GM21786 (cell line): ENCODE results near the gene PDSS1.
A peak's percentile ranks its signal among the peaks of the same experiment; 100 is the strongest.
"Not testable (repeated sequence)": the region's sequence is repeated elsewhere in the genome, so short reads cannot be mapped to it uniquely, and the experiment has no call there.

Source experiments
- ATAC-seq: cut with Tn5 transposase; IDR thresholded peaks from one replicate; pipeline ENCODE4 v1.9.1; 2021; ENCODE audit not compliant: unreplicated experiment

Gene PDSS1

DNA sequence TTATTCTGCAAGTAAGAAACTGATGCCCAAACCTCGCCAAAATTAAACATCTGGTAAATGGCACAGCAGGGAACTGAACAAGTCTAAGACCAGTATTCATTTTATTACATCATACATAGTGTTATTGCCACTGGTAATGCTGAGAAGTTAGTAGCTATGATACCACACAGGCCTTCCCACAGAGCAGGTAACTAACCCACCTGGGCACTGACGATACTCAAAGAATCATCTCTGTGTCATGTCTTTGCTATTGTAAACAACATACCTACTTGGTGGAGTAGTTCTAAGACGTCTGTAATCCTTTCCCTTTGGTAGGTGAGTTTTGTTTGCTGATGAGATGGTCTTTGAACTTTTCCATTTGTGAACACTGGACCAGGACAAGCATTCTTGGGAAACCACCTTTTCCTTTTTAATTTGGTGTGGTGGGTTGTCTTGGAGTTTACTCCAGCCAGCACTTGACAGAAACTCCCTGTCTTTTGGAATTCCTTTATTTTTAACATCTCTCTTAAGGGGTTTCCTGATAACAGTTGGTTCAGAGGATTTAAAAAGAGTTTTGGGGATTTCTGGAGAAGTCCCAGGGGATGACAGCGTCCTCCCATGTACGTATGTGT, 40.9 kb downstream of the PDSS1 start:
- no peak for ATAC-seq

DNA sequence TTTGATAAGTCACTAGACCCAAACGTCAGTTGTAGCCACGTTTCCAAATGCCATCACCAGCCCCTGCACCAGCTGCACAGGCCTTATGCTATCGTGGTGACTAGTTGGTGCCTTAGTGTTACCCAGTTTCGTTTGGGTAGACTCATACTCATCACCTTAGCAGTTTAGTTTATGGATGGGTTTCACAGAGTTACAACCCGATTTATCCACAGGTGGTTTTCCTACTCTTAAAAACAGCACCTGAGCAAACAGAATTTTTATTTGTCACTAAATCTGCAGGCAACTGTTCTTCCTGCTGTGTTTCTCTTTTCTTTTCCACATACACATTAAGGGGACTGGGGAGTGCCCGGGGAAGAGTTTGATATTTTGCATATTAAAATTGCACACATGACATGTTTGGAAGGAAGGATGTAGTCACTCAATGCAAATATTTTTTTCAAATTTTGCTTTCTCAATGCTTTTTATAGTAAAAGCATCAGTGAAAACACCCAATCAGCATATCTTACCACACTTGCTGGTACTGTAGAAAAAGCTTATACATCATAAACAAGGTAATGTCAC, 41.6 kb downstream of the PDSS1 start:
- ATAC-seq = peak; percentile 37

DNA sequence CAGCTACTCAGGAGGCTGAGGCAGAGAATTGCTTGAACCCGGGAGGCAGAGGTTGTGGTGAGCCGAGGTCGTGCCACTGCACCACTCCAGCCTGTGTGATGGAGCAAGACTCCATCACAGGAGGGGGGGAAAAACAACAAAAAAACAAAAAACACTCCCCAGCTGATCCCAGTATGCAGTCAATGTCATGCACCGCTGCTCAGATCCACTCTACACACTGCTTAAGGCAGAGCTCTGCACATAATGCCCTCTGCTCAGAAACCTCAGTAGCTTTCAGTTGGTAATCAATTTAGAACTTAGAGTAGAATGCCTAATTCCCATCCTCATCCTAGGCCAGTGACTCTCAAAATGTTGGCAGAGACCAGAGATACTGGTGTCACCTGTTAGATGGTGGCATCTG, 43.9 kb downstream of the PDSS1 start:
- no peak for ATAC-seq

DNA sequence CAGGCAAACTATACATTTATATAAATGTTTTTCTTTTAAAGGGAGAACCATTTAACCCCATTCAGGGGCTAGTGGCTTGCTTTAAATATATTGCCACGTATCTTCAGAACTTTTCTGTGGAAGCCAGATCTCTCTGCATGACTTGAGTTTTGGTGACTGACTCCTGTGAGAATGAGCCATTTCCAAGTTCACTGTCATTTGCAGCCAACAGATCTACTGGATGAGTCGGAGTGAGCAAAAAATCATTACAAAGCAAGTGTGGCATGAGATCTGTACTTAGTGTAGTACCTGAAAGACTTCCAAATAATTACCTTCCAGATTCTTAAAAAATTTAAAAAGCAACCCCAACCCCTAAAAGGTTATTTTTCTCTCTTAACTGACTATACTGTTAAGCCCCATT, 45.6 kb downstream of the PDSS1 start:
- no peak for ATAC-seq

DNA sequence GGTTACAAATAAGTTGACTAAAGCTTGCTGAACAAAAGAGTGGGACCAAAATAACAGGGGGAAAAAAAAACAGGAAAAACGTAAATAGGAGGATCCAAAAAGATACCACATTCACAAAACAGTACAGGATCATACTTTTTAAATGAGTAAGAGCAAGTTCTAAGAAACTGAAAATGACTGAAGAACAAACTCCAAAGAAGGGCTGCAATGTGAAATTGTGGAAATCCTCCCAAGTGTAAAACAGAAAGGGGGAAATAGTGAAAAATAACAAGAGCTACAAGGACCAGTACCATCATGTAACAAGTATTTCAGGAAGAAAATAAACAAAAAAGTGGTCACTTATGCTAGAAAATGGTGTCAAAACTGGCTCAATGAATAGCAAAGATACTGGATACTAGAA, 46.3 kb downstream of the PDSS1 start:
- no peak for ATAC-seq

DNA sequence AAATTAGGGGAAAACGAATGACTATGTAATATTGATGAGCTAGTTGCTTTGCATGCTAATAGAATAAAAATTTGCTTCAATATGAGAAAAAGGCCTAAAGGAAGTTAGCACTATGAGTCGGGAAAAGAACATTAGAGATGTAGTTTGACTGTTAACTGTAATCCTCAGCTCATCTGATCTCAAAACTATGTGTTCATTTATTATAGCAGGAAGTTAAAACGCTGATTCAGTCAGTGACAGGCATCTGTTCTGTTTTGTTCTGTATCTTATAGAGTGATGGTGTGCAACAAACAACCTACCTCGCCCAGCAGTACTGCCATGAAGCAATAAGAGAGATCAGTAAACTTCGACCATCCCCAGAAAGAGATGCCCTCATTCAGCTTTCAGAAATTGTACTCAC, 48.6 kb downstream of the PDSS1 start:
- no peak for ATAC-seq

DNA sequence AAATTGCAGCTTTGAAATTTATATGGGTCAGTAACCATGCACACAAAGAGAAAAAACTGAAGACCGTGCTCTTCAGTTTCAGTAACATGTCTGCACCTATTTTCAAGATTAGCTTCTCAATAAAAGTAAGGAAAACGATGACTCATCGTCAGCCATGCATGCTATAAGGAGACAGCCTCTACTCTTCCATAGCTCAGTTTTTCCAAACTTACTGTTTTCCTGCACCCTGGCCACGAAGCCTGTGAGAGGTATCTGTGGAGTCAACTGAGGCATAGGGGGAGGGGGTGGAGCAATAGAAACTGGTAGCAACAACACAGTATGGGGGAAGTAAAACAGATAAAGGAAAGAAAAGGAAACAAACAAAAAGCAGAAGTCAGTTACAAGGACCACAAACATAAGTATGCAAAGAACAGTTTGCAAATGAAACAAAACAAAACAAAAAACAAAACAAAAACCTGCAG, 58.0 kb downstream of the PDSS1 start:
- peak; percentile 93 for ATAC-seq

DNA sequence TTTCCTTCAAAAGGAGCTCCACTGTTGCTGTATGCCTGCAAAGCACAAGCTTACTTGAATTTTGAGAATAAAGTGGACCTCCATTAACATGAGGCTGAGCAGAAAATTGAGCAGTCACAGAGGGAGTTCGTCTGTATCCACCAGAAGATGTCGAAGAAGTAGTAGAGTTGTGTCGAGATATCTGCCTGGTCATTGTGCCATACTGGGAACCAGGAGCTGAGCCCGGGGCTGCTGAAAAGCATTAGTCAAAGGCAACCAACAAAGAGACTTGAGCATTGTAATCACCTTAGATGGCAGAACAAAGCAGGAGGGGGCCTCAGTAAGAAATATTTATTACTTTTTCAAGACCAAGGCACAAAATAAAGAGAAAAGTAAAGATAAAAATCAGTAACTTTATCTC, 61.5 kb downstream of the PDSS1 start:
- ATAC-seq = no peak

DNA sequence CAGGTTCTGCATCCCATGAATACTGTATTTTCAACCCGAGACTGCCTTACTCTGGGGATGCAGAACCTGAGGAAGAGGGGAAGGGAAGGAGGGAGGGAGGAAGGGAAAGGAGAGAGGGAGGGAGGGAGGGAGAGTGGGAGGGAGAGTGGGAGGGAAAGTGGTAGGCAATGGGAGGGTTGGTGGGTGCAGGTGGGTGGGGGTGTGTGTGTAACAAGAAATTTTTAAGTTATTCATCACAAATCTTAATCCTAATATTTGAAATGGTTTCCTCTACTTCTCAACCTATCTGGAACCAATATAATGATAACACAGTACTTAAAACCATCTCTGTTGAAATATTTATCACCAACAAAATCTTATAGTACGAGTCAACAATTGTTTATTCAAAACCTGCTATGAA, 68.0 kb downstream of the PDSS1 start:
- ATAC-seq = no peak

DNA sequence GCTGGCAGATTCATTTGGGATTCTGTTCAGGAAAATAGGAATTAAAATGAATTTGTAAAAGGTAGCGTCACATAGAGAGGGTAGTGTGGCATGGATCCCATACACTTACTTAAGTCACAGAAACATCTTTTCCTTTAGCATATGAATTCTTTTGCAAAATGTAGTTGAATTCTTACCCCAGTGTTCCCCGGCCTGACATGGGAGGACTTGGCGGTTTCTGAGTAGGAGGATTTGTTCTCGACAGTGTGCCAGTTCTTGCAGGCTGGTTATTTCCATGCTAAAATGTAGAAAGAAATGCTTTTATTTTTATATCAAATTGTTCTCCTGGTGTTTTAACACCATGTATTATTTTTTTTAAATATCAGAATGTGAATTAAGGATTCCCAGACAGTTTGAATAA, 72.6 kb downstream of the PDSS1 start:
- no peak for ATAC-seq

DNA sequence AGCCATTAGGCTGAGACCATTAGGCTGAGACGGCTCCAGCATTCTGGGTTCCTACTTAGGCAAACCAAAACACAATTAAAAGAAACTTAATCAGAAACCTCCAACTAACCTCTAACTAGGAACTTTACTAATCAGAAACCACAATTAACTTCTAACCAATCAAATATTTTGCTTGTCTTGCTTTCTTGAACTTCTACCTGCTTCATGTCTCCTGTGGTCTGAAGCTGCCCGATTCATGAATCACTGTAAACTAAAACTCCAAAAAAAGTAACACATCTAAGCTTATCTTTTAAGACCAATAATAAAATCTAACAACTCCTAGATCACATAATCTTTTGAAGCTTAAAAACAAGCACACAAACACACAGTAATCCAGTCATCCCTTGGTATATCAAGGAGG, 76.1 kb downstream of the PDSS1 start:
- no peak for ATAC-seq

DNA sequence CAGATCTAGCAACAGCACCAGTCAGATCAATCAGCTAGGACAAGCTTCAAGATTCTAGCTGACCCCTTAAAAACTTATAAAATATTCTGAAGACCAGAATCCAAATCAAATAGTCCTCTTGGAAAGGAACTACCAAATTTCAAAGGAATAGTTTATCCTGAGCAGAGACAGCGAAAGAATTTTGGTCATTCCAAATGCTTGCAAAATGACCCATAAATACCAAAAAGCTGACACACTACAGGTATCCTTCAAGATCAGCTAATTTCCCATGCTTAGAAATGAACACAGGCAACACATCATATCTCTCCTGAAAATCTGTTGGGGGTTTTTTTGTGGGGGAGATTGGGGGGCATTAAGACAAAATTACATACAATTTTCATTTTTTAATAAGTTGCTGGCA, 78.8 kb downstream of the PDSS1 start:
- ATAC-seq = no peak

DNA sequence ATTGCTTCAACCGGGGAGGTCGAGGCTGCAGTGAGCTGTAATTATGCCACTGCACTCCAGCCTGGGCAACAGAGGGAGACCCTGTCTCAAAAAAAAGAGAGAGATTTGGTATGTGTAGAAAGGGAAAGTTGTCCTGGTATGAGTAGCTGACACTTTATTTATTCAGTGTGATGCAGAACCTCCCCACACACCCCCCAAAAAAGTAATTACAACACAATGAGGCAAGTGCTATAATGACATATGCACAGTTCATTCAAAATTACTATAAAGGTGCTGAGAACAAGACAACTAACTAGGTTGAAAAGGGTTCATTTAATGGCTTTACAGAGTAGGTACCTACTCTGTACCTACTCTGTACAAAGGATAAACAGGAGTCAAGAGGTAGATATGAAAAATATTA, 80.2 kb downstream of the PDSS1 start:
- ATAC-seq = no peak

DNA sequence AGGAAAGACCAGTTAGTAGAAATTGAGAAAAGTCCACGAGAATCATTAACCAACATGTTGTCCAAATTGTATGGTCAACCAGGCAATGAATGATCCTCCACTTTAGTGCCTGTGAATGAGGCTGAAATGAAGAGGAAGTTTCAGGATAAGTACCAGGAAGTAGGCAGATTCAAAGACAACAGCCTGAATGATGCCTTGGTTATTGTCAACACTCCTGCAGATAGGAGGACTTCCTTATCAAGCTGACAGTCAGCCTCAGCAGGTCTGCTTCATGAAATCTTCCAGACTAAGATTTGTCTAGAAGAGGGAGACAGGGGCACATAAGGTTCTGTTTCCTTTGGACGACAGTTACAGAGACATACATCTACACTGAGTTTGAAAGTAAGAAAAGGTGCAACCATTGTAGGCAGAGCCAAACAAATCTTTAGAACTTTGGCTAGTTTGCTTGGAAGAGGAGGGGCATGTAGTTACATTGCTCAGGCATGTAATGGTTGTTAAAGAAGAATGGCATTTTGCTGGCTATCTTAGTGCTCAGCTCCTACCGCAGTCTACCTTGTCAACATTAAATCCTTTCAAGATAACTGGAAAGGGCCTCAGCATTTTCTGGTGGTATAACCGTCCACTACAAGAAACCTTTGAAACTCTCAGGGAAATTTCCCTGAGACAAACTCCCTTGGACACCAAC, 81.8 kb downstream of the PDSS1 start:
- no peak for ATAC-seq

DNA sequence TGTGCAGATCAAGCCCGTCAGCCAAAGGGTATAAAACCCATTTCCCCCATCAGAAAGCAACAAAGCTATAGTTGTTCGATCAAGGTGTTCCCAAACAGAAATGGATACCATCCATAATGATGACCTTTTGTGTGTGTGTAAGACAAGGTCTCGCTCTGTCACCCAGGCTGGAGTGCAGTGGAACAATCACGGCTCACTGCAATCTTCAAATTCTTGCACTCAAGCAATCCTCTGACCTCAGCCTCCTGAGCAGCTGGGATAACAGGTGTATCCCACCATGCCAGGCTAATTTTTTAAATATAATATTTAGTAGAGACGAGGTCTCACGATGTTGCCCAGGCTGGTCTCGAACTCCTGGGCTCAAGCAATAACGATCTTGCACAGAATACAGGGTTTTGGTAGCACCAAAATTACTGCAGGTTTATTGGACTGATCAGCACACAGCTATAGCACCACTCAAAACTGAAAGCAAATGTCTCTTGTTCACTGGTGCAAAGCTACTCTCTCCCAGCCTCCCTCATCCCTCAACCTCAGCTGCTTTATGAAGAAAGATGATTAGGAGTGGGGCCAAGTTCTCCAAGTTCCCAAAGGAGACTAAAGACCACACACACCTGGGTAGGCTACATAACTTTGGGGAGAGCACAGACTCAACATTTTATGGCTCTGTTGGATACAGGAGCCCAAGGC, 82.7 kb downstream of the PDSS1 start:
- peak; percentile 35 for ATAC-seq

DNA sequence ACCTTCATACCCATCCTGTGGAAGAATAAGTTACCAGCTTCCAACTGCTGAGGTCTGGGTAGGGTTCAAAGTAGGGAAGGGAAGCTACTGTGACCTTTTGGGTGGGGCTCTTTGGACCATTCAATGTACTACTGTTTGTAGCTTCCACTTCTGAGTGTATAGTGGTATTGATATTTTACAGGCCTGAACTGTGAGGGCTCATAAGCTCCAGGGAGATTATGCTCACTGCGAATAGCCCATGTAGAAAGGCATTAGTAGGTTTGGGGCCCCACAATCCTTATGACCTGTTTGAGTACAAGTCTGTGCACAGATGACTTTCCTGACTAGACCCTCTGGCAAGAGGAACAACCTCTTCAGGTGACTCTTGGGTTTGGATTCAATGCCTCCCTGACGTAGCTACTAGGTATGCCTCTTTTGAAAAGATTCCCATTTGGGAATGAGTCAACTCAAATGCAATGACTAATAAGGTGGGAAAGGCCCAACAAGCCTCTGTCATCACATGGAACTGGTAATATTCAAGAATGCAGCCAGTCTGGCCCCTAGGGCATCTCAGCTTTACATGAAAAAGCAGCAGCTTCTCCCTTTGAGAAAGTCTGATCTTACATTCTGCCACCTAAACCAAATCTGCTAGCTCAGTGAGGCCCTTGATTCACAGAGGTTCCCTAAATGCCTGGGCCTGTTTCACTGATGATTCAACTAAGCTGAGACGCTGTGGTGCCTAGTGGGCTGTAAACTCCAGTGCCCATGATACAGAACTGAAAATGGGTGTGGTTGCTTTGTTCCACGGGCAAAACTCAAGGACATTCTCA, 83.5 kb downstream of the PDSS1 start:
- peak; percentile 68 for ATAC-seq

DNA sequence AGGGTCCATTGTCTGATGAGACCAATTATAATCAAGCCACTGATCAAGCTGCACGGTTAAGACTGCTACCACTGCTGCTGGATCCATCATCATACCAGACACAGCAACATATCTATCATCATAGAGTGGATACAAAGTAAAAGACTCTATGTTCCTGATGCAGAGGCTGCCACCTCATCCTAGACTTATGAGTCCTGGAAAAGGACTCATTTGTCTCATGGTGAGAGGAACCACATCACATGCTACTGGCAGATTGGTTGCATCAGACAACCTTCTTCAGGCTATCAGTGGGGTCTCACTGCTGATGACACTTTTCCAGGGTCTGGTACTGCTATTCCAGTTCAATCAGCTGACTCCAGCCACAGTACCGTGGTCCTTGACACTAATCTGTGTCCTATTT, 84.3 kb downstream of the PDSS1 start:
- ATAC-seq = no peak

DNA sequence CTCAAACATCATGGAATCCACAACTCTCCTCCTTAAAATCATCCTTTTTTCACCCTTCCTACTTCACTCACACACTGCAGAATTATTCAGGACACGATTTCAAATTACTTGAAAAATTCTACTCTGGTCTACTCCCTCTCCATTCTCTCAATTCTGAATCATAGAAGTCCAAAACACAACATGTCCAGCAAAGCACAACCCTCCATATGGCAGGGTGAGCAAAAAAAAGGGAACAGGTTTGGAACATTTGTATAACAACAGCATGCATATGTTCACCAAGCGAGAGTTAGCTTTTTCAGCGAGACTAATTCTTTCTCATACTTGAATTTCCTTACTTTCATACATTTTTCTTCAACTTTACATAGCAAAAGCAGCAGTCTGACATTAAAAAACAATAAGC, 89.9 kb downstream of the PDSS1 start:
- ATAC-seq = no peak

DNA sequence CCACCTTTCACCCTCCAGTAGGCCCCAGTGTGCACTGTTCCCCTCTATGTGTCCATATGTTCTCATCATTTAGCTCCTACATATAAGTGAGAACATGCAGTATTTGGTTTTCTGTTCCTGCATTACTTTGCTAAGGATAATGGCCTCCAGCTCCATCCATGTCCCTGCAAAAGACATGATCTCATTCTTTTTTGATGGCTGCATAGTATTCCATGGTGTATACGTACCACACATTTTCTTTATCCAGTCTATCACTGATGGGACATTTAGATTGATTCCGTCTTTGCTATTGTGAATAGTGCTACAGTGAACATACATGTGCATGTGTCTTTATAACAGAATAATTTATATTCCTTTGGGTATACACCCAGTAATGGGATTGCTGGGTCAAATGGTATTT, 92.3 kb downstream of the PDSS1 start:
- ATAC-seq = not testable (repeated sequence)

DNA sequence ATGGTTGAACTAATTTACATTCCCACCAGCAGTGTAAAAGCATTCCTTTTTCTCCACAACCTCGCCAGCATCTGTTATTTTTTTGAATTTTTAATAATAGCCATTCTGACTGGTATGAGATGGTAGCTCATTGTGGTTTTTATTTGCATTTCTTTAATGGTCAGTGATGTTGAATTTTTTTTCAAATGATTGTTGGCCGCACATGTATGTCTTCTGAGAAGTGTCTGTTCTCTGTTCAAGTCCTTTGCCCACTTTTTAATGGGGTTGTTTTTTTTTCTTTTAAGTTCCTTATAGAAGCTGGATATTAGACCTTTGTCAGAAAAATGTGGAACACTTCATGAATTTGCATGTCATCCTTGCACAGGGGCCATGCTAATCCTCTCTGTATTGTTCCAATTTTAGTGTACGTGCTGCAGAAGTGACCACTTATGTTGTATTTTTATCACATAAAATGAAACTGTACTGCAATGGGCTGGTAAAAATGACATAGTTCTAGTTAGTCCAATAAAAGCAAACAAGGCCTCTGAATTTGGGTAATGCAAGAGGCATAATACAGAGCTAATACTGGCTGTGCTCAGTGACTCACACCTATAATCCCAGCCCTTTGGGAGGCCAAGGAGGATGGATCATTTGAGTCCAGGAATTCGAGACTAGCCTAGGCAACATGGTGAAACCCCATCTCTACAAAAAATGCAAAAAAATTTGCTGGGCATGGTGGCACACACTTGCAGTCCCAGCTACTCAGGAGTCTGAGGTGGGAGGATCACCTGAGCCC, 92.9 kb downstream of the PDSS1 start:
- no peak for ATAC-seq
